Endodermal cell (in vitro differentiated cells): ENCODE measurements around the gene KRTAP1-1. TPM values are rescaled to one million over a fixed set of nuclear protein-coding genes. Genes with fewer than 3 reads are reported as not detected.
"Not testable (repeated sequence)": the region's sequence is repeated elsewhere in the genome, so short reads cannot be mapped to it uniquely, and the experiment has no call there.

Source experiments
- DNase-seq: peaks from one replicate; pipeline ENCODE4 v3.0.0-alpha.2; 2017
- H3K27ac ChIP-seq: 2 replicates; pipeline ENCODE4 v1.5.1; 2013; ENCODE audit warnings: mild to moderate bottlenecking, low read depth, low read length, moderate library complexity
- H3K27me3 ChIP-seq: 2 replicates; pipeline ENCODE4 v1.6.1; 2013; ENCODE audit warnings: mild to moderate bottlenecking, low read length, moderate library complexity; ENCODE audit not compliant: insufficient read depth, control insufficient read depth, poor library complexity, severe bottlenecking
- H3K36me3 ChIP-seq: 2 replicates; pipeline ENCODE4 v1.7.0; 2013; ENCODE audit warnings: mild to moderate bottlenecking, low read length, moderate library complexity; ENCODE audit not compliant: control insufficient read depth, insufficient read depth
- H3K4me1 ChIP-seq: one replicate; pipeline ENCODE4 v1.7.0; 2013; ENCODE audit warnings: low read length; ENCODE audit not compliant: control insufficient read depth, insufficient read depth
- H3K4me3 ChIP-seq: 2 replicates; pipeline ENCODE4 v1.5.1; 2013; ENCODE audit warnings: mild to moderate bottlenecking, low read length, moderate library complexity
- H3K9ac ChIP-seq: 2 replicates; pipeline ENCODE4 v1.6.1; 2013; ENCODE audit warnings: mild to moderate bottlenecking, low read length, moderate library complexity; ENCODE audit not compliant: poor library complexity, severe bottlenecking; ENCODE audit errors: extremely low read depth
- H3K9me3 ChIP-seq: 2 replicates; pipeline ENCODE4 v1.6.1; 2013; ENCODE audit warnings: mild to moderate bottlenecking, low read length, moderate library complexity; ENCODE audit not compliant: control insufficient read depth
- H3K27ac Mint-ChIP-seq: 2 replicates; pipeline ENCODE4 v1.8.0; 2020; ENCODE audit warnings: mixed read lengths
- H3K27me3 Mint-ChIP-seq: 2 replicates; pipeline ENCODE4 v1.8.0; 2021; ENCODE audit warnings: mild to moderate bottlenecking, mixed read lengths; ENCODE audit not compliant: insufficient read depth
- H3K36me3 Mint-ChIP-seq: 2 replicates; pipeline ENCODE4 v1.8.0; 2020; ENCODE audit warnings: low read depth, mixed read lengths
- H3K4me1 Mint-ChIP-seq: 2 replicates; pipeline ENCODE4 v1.8.0; 2020; ENCODE audit warnings: mixed read lengths
- H3K4me3 Mint-ChIP-seq: 2 replicates; pipeline ENCODE4 v1.8.0; 2020; ENCODE audit warnings: mild to moderate bottlenecking, moderate library complexity, mixed read lengths
- H3K9me3 Mint-ChIP-seq: 2 replicates; pipeline ENCODE4 v1.8.0; 2020; ENCODE audit warnings: mild to moderate bottlenecking, mixed read lengths
- CTCF ChIP-seq: fragments of 200-600 bp; sonication (generic); conservative IDR thresholded peaks from 2 replicates; pipeline ENCODE4 v1.5.0; 2021; ENCODE audit warnings: antibody characterized with exemption, mild to moderate bottlenecking
- WGBS, 2 experiments: methylation state at CpG; one replicate each; pipeline versions ENCODE4 v1.1.5 to v1.1.7; 2013; ENCODE audit warnings: missing lambda C conversion rate in 2 of 2, mixed read lengths in 1 of 2; ENCODE audit not compliant: insufficient coverage in 1 of 2, insufficient read length in 1 of 2; 5-methylcytosine and 5-hydroxymethylcytosine counted together
- total RNA-seq, 2 donors: library from RNA; stranded (reverse); fragmentation: NEBNext Ultra II Directional in 1 of 2; extraction: Animal tissue kit (Norgen Biotek cat#: 25700) in 1 of 2; gene quantifications; 2 replicates in 1 of 2; 3 replicates in 1 of 2; pipeline ENCODE4 v1.2.1, GENCODE V29; 2021

Gene KRTAP1-1
- total RNA-seq, 2 donors from 2014 or later = not detected

DNA sequence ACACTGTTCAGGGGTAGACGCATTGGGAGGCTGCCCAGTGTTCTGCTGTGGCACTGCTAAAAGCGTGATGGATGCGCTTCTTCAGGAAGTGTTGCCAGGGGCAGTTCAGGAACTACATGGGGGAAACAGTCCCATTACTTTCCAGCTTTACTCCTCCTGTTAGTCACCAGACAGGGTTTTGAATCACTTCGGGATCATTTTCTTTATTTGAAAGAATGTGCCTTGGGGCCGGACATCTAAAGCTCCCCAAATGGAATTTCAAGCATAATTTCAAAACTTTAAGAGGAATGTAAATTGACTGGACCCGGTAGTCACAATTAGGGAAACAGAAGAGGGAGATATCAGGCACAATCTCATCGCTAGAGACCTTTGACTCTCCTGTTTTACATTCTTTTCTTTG, 7.2 kb upstream of the KRTAP1-1 start:
- WGBS, 2 experiments = 87 to 88% methylated on average over 7 of the region's 7 CpGs

DNA sequence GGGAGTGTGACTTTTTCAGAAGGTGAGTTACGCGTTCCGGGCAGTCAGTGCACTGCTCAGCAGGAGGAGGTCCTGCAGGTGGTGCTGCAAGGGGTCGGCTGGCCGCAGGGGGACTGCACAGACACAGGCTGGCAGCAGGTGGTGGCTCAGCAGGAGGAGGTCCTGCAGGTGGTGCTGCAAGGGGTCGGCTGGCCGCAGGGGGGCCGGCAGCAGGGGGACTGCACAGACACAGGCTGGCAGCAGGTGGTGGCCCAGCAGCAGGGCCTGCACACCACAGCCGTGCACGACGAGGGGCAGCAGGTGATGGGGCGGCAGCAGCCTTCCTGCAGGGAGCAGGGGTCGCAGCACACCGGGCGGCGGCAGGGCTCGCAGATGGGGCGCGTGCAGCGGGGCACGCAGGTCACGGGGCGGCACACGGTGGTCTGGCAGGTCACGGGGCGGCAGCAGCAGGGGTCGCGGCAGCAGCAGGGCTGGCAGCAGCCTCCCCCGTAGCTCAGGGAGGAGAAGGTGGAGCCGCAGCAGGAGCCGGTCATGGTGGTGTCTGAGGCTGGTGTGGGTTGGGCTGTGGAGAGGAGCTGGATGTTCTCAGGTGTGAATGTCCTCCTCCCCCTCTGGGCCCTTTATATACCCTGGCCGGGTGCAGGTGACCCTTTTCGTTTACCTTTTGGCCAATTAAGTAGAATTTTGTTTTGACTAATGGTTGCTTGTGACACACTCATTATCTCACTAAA, 5.7 kb upstream of the KRTAP1-1 start, which contains the start of gene KRTAP2-1:
TSS of gene KRTAP2-1 (minus strand) at position 582 of the 731 bp plus-strand sequence. CDS start at position 533, 49 bp downstream.
- not testable (repeated sequence) for H3K27me3 ChIP-seq, H3K27ac Mint-ChIP-seq, H3K4me1 ChIP-seq, H3K9ac ChIP-seq, H3K36me3 Mint-ChIP-seq, H3K36me3 ChIP-seq, DNase-seq, H3K27ac ChIP-seq, H3K4me3 ChIP-seq, H3K9me3 ChIP-seq, H3K4me3 Mint-ChIP-seq, H3K27me3 Mint-ChIP-seq, H3K9me3 Mint-ChIP-seq
- peaks cover 14% of the 10 kb centered on the region for H3K4me1 Mint-ChIP-seq
- 97% methylated on average over 6 of the region's 33 CpGs; no CpG with 5 or more reads in 1 of the 2 experiments for WGBS, 2 experiments

More for the DNA sequence above, 7.2 kb upstream of the KRTAP1-1 start:
- Mint-ChIP-seq H3K9me3 (no peaks in the 10 kb centered on the region), H3K4me3 (no peak overlapping the region), H3K27me3 (no peaks in the 10 kb centered on the region), H3K36me3 (no peaks in the 10 kb centered on the region), H3K27ac (no peak overlapping the region), H3K4me1 (peaks cover 14% of the 10 kb centered on the region)
- H3K36me3 ChIP-seq = no peaks in the 10 kb centered on the region
- no peaks in the 10 kb centered on the region for H3K4me1 ChIP-seq
- no peaks in the 10 kb centered on the region for H3K27me3 ChIP-seq
- TF ChIP-seq CTCF = no peak
- H3K27ac ChIP-seq = no peak overlapping the region
- H3K9ac ChIP-seq = no peak overlapping the region
- no peak overlapping the region for H3K4me3 ChIP-seq
- DNase-seq = no peak
- H3K9me3 ChIP-seq = no peaks in the 10 kb centered on the region

DNA sequence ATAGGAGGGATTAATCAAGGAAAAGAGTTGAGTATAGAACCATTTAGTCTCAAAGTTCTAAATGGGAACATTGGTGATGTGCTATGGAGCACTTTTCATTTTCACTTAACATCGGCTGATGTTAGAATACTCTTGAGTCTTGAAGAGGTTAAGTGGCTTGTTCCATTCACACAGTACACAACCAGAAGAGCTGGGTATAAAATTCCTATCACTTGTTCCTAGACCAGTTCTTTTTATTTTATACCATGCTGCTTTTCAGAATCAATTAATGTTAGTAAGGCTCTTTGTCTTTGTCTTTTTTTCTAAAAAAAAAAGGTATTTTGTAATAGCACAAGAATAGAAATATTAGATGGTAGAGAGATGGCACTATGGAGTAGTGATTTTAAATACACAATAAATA, 1.7 kb upstream of the KRTAP1-1 start:
- Histone ChIP-seq H3K27me3 (no peaks in the 10 kb centered on the region), H3K4me3 (no peak overlapping the region), H3K9ac (no peak overlapping the region), H3K27ac (no peak overlapping the region), H3K4me1 (no peaks in the 10 kb centered on the region), H3K36me3 (no peaks in the 10 kb centered on the region), H3K9me3 (no peaks in the 10 kb centered on the region)
- 100% methylated on average over 1 of the region's 1 CpG; no CpG with 5 or more reads in 1 of the 2 experiments for WGBS, 2 experiments
- H3K36me3 Mint-ChIP-seq = no peaks in the 10 kb centered on the region
- TF ChIP-seq CTCF = no peak
- no peak overlapping the region for H3K27ac Mint-ChIP-seq
- H3K9me3 Mint-ChIP-seq = no peaks in the 10 kb centered on the region
- no peak for DNase-seq
- no peaks in the 10 kb centered on the region for H3K27me3 Mint-ChIP-seq
- no peak overlapping the region for H3K4me3 Mint-ChIP-seq
- H3K4me1 Mint-ChIP-seq = peaks cover 4% of the 10 kb centered on the region
